ENCODE measurements around the gene CKM. TPM values are rescaled to one million over a fixed set of nuclear protein-coding genes. Genes with fewer than 3 reads are reported as not detected.
"Not testable (repeated sequence)": the region's sequence is repeated elsewhere in the genome, so short reads cannot be mapped to it uniquely, and the experiment has no call there.

Gene CKM
- total RNA-seq, 2 experiments from 2014 or later: not detected

DNA sequence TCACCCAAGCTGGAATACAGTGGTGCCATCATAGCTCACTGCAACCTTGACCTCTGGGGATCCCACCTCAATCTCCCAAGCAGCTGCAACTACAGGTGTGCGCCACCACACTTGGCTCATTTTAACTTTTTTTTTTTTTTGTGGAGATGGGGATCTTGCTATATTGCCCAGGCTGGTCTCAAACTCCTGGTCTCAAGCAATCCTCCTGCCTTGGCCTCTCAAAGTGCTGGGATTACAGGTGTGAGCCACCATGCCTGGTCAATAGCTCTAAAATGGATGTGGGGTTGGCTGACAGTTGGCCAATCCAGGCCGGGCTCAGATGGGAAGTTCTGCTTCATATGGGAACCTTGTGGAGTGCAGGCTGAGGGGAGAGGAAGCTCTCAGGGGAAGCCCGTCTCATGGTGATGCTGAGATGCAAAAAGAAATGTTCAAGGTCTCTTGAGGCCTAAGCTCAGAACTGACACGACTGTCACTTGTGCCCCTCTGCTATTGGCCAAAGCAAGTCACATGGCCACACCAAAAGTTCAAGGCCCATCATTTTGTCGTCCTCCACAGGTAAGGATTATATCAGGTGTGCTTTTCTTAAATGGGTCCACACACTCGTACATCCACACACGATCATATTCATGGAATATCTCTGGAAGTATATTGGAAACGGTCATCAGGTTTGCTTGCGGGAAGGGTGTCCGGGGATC lies 11.1 kb upstream of the CKM start:
- no peak for DNase-seq
- ATAC-seq: no peak
- Mint-ChIP-seq H3K36me3 (ENCODE audit: low read depth) (no peaks in the 10 kb centered on the region), H3K9me3 (ENCODE audit: low read depth) (no peaks in the 10 kb centered on the region), H3K4me3 (no peak overlapping the region), H3K27ac (no peak overlapping the region), H3K4me1 (peaks cover 3% of the 10 kb centered on the region), H3K27me3 (peaks cover 4% of the 10 kb centered on the region)
- ChIA-PET CTCF (interaction anchor here (0.6 to 0.7 kb wide), 3 partner anchors 151 to 1062 kb away, joined by 3 to 4 read pairs (median 3); no protein-coding TSS in a partner anchor), POLR2A (no interaction called here)
- intact Hi-C loops (cut with DNase I, micrococcal nuclease): no loop called here

DNA sequence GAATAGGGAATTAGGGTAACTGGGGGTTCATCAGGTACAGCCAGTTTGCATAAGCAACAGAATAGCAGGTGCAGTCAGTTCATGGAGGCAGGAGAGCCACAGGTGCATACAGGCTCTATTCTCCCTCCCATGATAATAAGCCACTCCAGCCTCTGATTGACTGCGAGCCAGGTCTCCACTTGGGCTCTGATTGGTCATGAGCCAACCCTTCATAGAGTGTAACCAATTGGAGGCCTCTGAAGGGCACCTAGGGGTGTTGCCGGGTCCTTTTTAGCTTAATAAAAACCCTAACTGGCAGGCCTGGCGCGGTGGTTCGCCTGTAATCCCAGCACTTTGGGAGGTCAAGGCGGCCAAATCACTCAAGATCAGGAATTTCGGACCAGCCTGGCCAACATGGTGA lies 8.7 kb upstream of the CKM start:
- ChIA-PET POLR2A (no interaction called here), CTCF (no interaction called here)
- Mint-ChIP-seq H3K9me3 (ENCODE audit: low read depth) (no peaks in the 10 kb centered on the region), H3K27me3 (no peaks in the 10 kb centered on the region), H3K27ac (no peak overlapping the region), H3K36me3 (ENCODE audit: low read depth) (no peaks in the 10 kb centered on the region), H3K4me1 (no peaks in the 10 kb centered on the region), H3K4me3 (no peak overlapping the region)
- intact Hi-C loops (cut with DNase I, micrococcal nuclease): no loop called here
- ATAC-seq: no peak
- no peak for DNase-seq

GRCh38 chr19:45327404-45328143 lies 4.9 kb upstream of the CKM start:
- Mint-ChIP-seq H3K9me3 (ENCODE audit: low read depth) (no peaks in the 10 kb centered on the region), H3K27ac (no peak overlapping the region), H3K27me3 (peaks cover 7% of the 10 kb centered on the region), H3K4me1 (no peaks in the 10 kb centered on the region), H3K4me3 (no peak overlapping the region), H3K36me3 (ENCODE audit: low read depth) (no peaks in the 10 kb centered on the region)
- POLR2A ChIA-PET: no interaction called here
- DNase-seq: no peak
- ATAC-seq: no peak
- intact Hi-C loops (cut with DNase I, micrococcal nuclease): no loop called here
- CTCF ChIA-PET: interaction anchor here (1.2 kb wide), 1 partner anchor 14 kb away, joined by 3 read pairs; no protein-coding TSS in a partner anchor

DNA sequence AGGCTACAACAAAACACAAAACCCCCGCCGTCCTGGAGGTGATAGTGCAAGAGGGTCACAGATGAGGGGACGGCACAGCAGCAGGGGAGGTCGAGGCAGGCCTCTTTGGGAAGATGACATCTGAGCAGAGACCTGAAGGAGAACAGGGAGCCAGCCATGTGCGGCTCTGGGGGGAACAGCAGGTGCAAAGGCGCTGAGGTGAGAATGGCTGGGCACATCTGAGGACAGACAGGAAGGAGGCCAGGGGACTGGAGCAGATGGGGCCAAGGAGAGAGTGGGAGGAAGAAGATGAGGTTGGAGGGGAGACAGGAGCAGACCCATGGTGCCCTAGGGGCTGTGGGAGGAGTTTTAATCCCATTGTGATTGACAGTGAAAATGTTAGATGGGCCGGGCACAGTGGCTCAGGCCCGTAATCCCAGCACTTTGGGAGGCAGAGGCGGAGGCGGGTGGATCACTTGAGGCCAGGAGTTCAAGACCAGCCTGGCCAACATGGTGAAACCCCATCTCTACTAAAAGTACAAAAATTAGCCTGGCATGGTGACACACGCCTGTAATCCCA lies 1.8 kb upstream of the CKM start:
- DNase-seq (no peak), ATAC-seq (no peak)
- Mint-ChIP-seq H3K4me1 (no peaks in the 10 kb centered on the region), H3K4me3 (no peak overlapping the region), H3K9me3 (ENCODE audit: low read depth) (no peaks in the 10 kb centered on the region), H3K27ac (no peak overlapping the region), H3K27me3 (peaks cover 12% of the 10 kb centered on the region), H3K36me3 (ENCODE audit: low read depth) (no peaks in the 10 kb centered on the region)
- CTCF ChIA-PET: no interaction called here
- POLR2A ChIA-PET: no interaction called here
- intact Hi-C loops (cut with DNase I, micrococcal nuclease): no loop called here

DNA sequence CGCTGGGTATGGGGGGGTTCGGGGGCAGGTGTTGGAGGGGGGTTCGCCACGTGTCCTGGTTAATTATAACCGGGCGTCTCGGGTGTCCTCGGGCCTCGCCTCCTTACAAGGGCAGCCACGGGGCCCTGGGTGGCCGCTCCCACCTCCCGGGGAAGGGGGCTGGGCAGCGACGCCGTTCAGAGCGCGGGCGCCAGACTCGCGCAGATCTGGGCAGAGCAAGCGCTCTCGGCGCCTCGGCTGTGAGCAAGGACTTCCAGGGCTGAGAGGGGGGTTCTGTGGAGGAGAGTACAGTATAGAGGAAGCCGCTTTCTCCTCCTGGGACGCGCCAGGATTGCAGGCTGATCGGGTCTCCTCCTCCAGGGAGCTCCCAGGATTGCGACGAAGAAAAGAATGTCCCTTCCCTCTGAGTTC lies 1.0 kb upstream of the CKM start:
- intact Hi-C loops (cut with DNase I, micrococcal nuclease): no loop called here
- H3K4me1 Mint-ChIP-seq: no peaks in the 10 kb centered on the region
- DNase-seq: no peak
- peaks cover 12% of the 10 kb centered on the region for H3K27me3 Mint-ChIP-seq
- no peaks in the 10 kb centered on the region for H3K9me3 Mint-ChIP-seq (ENCODE audit: low read depth)
- H3K36me3 Mint-ChIP-seq (ENCODE audit: low read depth): no peaks in the 10 kb centered on the region
- H3K4me3 Mint-ChIP-seq: no peak overlapping the region
- no peak overlapping the region for H3K27ac Mint-ChIP-seq
- CTCF ChIA-PET: no interaction called here
- POLR2A ChIA-PET: no interaction called here
- no peak for ATAC-seq

DNA sequence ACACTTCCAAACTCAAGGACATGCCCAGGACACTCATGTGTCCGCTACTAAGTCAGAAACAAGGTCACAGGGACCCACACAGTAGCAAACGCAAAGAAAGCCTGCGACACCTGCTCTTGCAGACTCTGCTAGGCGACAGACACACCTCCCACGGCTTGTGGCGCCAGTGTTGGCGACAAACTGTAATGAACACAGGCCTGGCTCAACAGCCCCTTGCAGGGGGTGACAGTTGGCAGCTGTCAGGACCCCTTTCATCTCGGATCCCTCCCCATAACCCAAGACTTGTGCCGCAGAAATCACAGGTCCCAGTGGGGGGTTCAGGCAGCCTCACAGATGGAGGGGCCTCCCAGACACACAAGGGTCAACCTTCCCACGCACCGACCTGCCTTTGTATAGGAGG lies 364 bp downstream of the CKM start:
- Mint-ChIP-seq H3K27ac (no peak overlapping the region), H3K4me3 (no peak overlapping the region), H3K4me1 (no peaks in the 10 kb centered on the region), H3K9me3 (ENCODE audit: low read depth) (no peaks in the 10 kb centered on the region), H3K36me3 (ENCODE audit: low read depth) (no peaks in the 10 kb centered on the region), H3K27me3 (peaks cover 22% of the 10 kb centered on the region)
- ATAC-seq (no peak), DNase-seq (no peak)
- ChIA-PET CTCF (no interaction called here), POLR2A (no interaction called here)
- intact Hi-C loops (cut with DNase I, micrococcal nuclease): no loop called here

- Mint-ChIP-seq H3K27ac (no peak overlapping the region), H3K27me3 (peaks cover 22% of the 10 kb centered on the region), H3K4me1 (no peaks in the 10 kb centered on the region), H3K9me3 (ENCODE audit: low read depth) (no peaks in the 10 kb centered on the region), H3K4me3 (no peak overlapping the region), H3K36me3 (ENCODE audit: low read depth) (no peaks in the 10 kb centered on the region)
- ATAC-seq (no peak), DNase-seq (no peak)
- CTCF ChIA-PET: interaction anchor here (0.9 kb wide), 1 partner anchor 20 kb away, joined by 3 read pairs; no protein-coding TSS in a partner anchor
- intact Hi-C loops (cut with DNase I, micrococcal nuclease): no loop called here
- POLR2A ChIA-PET: no interaction called here
These were observed 827 bp downstream of the CKM start for GRCh38 chr19:45321848-45322247.

- intact Hi-C loops (cut with DNase I, micrococcal nuclease): no loop called here
- H3K4me1 Mint-ChIP-seq: no peaks in the 10 kb centered on the region
- DNase-seq: no peak
- H3K4me3 Mint-ChIP-seq: no peak overlapping the region
- H3K9me3 Mint-ChIP-seq (ENCODE audit: low read depth): no peaks in the 10 kb centered on the region
- H3K27me3 Mint-ChIP-seq: peaks cover 24% of the 10 kb centered on the region
- H3K36me3 Mint-ChIP-seq (ENCODE audit: low read depth): no peaks in the 10 kb centered on the region
- POLR2A ChIA-PET: no interaction called here
- no peak overlapping the region for H3K27ac Mint-ChIP-seq
- CTCF ChIA-PET: interaction anchor here (0.9 kb wide), 1 partner anchor 21 kb away, joined by 3 read pairs; no protein-coding TSS in a partner anchor
- ATAC-seq: no peak
These were observed 1.5 kb downstream of the CKM start for GRCh38 chr19:45320997-45321775.

DNA sequence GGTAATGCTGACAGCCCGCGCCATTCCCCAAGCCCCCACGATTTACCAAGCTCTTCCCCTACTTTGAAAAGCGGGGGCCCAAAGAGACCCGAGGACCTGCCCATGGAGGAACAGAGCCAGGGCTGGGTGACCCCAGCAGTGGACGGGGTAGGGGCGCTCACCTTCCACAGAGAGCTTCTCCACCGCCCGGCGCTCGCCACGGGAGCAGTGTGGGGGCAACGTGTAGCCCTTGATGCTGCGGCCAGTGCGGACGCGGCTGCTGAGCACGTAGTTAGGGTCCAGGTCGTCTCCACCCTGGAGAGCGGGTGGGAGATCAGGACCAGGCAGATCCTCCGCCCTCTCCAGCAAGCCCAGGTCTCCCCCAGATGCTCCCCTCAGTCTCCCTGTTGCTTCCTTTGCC lies 7.4 kb downstream of the CKM start:
- no peak for ATAC-seq
- Mint-ChIP-seq H3K36me3 (ENCODE audit: low read depth) (no peaks in the 10 kb centered on the region), H3K27ac (no peak overlapping the region), H3K9me3 (ENCODE audit: low read depth) (no peaks in the 10 kb centered on the region), H3K4me3 (no peak overlapping the region), H3K27me3 (peaks cover 24% of the 10 kb centered on the region), H3K4me1 (no peaks in the 10 kb centered on the region)
- ChIA-PET POLR2A (no interaction called here), CTCF (interaction anchor here (0.5 kb wide), 1 partner anchor 29 kb away, joined by 3 read pairs; no protein-coding TSS in a partner anchor)
- DNase-seq: no peak
- intact Hi-C loops (cut with DNase I, micrococcal nuclease): no loop called here

DNA sequence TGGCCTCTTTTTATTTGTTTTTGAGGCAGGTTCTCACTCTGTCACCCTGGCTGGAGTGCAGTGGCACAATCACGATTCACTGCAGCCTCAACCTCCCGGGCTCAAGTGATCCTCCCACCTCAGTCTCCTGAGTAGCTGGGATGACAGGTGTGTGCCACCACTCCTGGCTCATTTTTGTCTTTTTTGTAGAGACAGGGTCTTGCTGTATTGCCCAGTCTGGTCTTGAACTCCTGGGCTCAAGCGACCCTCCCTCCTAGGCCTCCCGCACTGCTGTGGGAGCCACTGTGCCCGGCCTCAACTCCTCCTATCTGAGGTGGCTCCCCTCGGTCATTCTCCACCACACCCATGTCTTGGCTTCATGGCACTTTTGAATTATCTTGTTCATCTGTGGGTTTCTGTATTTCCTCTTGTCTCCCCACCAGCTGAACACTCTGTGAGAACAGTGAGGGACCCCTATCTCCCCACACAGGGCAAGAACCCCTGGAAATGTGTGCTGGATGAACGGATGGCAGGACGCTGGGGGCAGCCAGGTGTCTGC lies 7.9 kb downstream of the CKM start:
- no peak for ATAC-seq
- no peak for DNase-seq
- POLR2A ChIA-PET: no interaction called here
- Mint-ChIP-seq H3K36me3 (ENCODE audit: low read depth) (no peaks in the 10 kb centered on the region), H3K27ac (no peak overlapping the region), H3K27me3 (peaks cover 24% of the 10 kb centered on the region), H3K4me3 (no peak overlapping the region), H3K9me3 (ENCODE audit: low read depth) (no peaks in the 10 kb centered on the region), H3K4me1 (no peaks in the 10 kb centered on the region)
- intact Hi-C loops (cut with DNase I, micrococcal nuclease): no loop called here
- CTCF ChIA-PET: no interaction called here

DNA sequence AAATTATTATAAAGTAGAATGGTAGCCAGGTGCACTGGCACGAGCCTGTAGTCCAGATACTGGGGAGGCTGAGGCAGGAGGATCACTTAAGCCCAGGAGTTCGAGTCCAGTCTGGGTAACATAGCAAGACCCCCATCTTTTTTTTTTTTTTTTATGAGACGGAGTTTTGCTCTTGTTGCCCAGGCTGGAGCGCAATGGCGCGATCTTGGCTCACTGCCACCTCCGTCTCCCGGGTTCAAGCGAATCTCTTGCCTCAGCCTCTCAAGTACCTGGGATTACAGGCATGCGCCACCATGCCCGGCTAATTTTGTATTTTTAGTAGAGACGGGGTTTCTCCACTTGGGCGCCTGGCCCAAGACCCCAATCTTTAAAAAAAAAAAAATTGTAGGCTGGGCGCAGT lies 10.4 kb downstream of the CKM start:
- H3K36me3 Mint-ChIP-seq (ENCODE audit: low read depth); CTCF ChIA-PET; H3K4me1 Mint-ChIP-seq; intact Hi-C loops (cut with DNase I, micrococcal nuclease); H3K4me3 Mint-ChIP-seq; H3K9me3 Mint-ChIP-seq (ENCODE audit: low read depth); ATAC-seq; DNase-seq; H3K27ac Mint-ChIP-seq; POLR2A ChIA-PET: not testable (repeated sequence)
- peaks cover 15% of the 10 kb centered on the region for H3K27me3 Mint-ChIP-seq

All from activated CD4-positive, alpha-beta T cell treated with anti-CD3 and anti-CD28 coated beads for 36 hours (primary cell).